ENCODE data around the gene SPOCK1. TPM values are rescaled to one million over a fixed set of nuclear protein-coding genes. Genes with fewer than 3 reads are reported as not detected.

The SPOCK1 gene
- total and polyA plus RNA-seq, 9 of the 15 experiments (the other 6 are each of a cell fraction or from before 2014, with no cell fraction given) = 0.01 to 0.35 (median 0.04) TPM; not detected in 6

GRCh38 chr5:137023371-137023770, 475.8 kb downstream of the SPOCK1 start:
- no peaks in the 10 kb centered on the region for H3K4me1 ChIP-seq (replicated peaks in 1 of 2; ENCODE audit: control insufficient read depth in 2 of 2, insufficient read depth in 2 of 2, low read length in 2 of 2)
- no peaks in the 10 kb centered on the region for H3K79me2 ChIP-seq (ENCODE audit: control insufficient read depth, insufficient read depth, low read length)
- FAIRE-seq = no peak
- H3K36me3 ChIP-seq (ENCODE audit: control insufficient read depth, insufficient read depth, low read length) = no peaks in the 10 kb centered on the region
- in situ Hi-C loops (cut with MboI) (no loop called here), intact Hi-C loops (cut with micrococcal nuclease) (no loop called here)
- no TSS peak for BruUV-seq (replicated peaks)
- H3K27ac ChIP-seq (ENCODE audit: extremely low read depth, low read depth, low read length) = no peak overlapping the region
- DNase-seq (ENCODE audit: extremely low read depth in 1 of 4, low spot score in 3 of 4) = no peak
- ChIA-PET CTCF (ENCODE audit: low intra/inter-chr PET ratio) (no interaction called here), POLR2A (no interaction called here)
- WGBS (ENCODE audit: insufficient coverage, low coverage, missing lambda C conversion rate) = 0% methylated on average over 5 of the region's 5 CpGs
- H4K20me1 ChIP-seq (replicated peaks; ENCODE audit: control insufficient read depth, insufficient read depth, low read length) = no peaks in the 10 kb centered on the region
- ATAC-seq = no peak
- no peak overlapping the region for H2AFZ ChIP-seq (ENCODE audit: low read depth, low read length)
- H3K9me3 ChIP-seq (replicated peaks; ENCODE audit: control insufficient read depth, insufficient read depth, low read depth, low read length) = no peaks in the 10 kb centered on the region
- H3K4me3 ChIP-seq = no peak overlapping the region
- no peak for TF ChIP-seq NCOA6 (IDR thresholded peaks at IDR 0.05)
- TF ChIP-seq SREBF1 (IDR thresholded peaks at IDR 0.05; ENCODE audit: borderline replicate concordance, low read depth, low read length) = no peak
- no peak for TF ChIP-seq FOXO4 (CRISPR knock-in tag; IDR thresholded peaks at IDR 0.05)
- no peak for TF ChIP-seq GATA2 (CRISPR knock-in tag; IDR thresholded peaks at IDR 0.05)
- TF ChIP-seq TAF1 (IDR thresholded peaks at IDR 0.05; ENCODE audit: control insufficient read depth, extremely low read depth, insufficient read depth, low read length, severe bottlenecking) = no peak
- no peak for TF ChIP-seq NR0B1 (IDR thresholded peaks at IDR 0.05; ENCODE audit: partially characterized antibody)
- no peak for TF ChIP-seq ZNF24 (IDR thresholded peaks at IDR 0.05)
- TF ChIP-seq NFYB (IDR thresholded peaks at IDR 0.05; ENCODE audit: extremely low read depth, insufficient read length) = no peak
- TF ChIP-seq PHF20 (IDR thresholded peaks at IDR 0.05; ENCODE audit: partially characterized antibody) = no peak
- TF ChIP-seq RFX5 (IDR thresholded peaks at IDR 0.05; ENCODE audit: low read depth, low read length) = no peak
- no peak for TF ChIP-seq ZNF449 (CRISPR knock-in tag; IDR thresholded peaks at IDR 0.05)
- TF ChIP-seq BRD4 (IDR thresholded peaks at IDR 0.05) = no peak
- no peak for TF ChIP-seq ZBTB49 (CRISPR knock-in tag; IDR thresholded peaks at IDR 0.05; ENCODE audit: borderline replicate concordance)
- TF ChIP-seq ZNF143 (CRISPR knock-in tag; IDR thresholded peaks at IDR 0.05) = no peak
- no peak overlapping the region for H3K4me2 ChIP-seq (ENCODE audit: insufficient read depth, low read length)
- no peaks in the 10 kb centered on the region for H3K27me3 ChIP-seq (ENCODE audit: control insufficient read depth in 2 of 2, insufficient read depth in 2 of 2, low read length in 2 of 2)
- no peak overlapping the region for H3K9ac ChIP-seq (ENCODE audit: insufficient read depth in 1 of 2, low read depth in 2 of 2, low read length in 2 of 2)
- no peaks in the 10 kb centered on the region for H3K9me1 ChIP-seq (ENCODE audit: control insufficient read depth, insufficient read depth, low read length)
